ENCODE data around the gene PCDHGA4. TPM values are rescaled to one million over a fixed set of nuclear protein-coding genes. Genes with fewer than 3 reads are reported as not detected.

Gene PCDHGA4
- 2.2 and 5.2 TPM in 2 replicates for total RNA-seq

DNA sequence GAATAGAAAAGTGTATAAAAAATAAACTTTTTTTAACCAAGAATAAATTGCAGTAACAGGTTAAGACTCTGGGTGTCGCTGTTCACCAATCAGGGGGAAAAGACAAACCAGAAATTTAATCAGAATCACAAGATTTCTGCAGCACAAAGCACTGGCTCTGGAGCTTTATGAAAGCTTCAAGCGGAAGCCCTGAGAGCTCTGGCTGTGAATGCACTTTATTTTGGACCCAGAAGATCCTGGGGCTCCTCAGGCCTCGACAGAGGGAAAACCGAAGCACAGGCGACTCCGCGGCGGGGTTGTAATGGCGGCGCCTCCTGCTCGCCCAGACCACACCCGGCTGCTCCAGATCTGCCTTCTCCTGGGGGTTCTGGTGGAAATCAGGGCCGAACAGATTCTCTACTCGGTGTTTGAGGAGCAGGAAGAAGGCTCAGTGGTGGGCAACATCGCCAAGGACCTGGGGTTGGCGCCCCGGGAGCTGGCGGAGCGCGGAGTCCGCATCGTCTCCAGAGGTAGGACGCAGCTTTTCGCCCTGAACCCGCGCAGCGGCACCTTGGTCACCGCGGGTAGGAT is at the start of gene PCDHGA4:
PCDHGA4 (plus strand) TSS at position 122 of the 570 bp plus-strand sequence; CDS start at position 209, 87 bp downstream.

DNA sequence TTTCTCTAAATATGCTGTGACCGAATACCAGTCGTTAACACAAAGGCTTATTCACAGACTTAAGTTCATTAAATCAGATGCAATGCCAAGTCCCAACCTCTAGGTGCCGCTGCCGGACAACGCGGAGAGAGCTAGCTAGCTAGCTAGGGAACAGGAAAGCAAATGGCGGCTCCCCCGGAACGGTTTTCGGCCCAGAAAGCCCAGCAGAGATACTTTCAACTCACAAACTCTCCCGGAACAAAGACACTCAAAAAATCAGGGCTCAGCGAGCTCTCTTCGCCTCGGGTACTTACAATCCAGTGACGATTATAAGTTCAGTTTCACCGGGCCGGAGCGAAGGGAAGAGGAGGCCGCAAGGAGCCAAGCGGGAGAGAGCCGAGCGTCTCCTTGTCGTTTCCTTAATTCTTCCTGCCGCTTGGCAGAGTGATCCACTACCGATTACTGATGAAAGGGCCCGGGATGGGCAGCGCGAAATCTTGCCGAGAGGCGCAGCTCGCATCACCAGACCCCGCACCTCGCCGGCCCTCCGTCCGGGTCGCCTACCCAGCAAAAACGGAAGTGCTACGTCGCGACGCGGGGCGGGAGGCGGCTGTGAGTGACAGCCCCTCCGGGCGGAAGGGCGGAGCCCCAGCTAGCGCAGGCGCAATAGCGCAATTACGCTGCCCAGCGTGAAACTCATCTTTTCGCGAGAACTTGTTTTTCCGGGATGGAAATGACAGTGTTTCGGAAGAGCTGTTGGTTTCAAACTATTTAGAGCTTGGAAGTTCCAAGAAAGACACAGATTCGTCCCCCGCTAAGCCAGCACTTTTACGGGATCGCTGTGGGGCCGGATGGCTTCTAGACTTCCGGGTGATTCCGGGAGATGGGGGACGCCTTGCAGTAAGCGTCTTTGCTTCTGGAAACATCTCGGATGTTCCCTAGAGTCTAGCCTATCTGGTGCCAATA is 34.3 kb upstream of the PCDHGA4 start, which contains the start of gene TAF7:
TAF7 (minus strand) TSS at position 560 of the 945 bp plus-strand sequence. CDS start 740 bp downstream, outside the sequence.

DNA sequence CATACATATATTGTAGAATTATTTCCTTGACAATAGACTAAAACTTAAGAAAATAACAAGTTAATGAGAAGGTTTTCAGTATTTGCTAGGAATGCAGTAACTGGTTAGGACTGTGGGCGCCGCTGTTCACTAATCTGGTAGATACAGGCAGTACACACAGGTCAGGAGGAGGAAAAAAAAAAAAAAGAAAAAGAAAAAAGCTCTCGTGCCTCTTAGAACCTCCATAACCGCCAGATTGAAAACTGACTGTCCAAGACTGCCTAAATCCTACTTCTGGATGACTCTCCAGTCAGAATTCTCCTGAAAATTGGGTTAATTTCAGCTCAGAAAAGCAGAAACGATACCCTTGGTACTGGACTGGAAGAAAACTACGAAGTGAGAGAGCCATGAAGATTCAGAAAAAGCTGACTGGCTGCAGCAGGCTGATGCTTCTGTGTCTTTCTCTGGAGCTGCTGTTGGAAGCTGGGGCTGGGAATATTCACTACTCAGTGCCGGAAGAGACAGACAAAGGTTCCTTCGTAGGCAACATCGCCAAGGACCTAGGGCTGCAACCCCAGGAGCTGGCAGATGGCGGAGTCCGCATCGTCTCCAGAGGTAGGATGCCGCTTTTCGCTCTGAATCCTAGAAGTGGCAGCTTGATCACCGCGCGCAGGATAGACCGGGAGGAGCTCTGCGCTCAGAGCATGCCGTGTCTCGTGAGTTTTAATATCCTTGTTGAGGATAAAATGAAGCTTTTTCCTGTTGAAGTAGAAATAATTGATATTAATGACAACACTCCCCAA is 24.3 kb upstream of the PCDHGA4 start, which contains the start of gene PCDHGA1:
PCDHGA1 (plus strand) TSS at position 216 of the 782 bp plus-strand sequence.

DNA sequence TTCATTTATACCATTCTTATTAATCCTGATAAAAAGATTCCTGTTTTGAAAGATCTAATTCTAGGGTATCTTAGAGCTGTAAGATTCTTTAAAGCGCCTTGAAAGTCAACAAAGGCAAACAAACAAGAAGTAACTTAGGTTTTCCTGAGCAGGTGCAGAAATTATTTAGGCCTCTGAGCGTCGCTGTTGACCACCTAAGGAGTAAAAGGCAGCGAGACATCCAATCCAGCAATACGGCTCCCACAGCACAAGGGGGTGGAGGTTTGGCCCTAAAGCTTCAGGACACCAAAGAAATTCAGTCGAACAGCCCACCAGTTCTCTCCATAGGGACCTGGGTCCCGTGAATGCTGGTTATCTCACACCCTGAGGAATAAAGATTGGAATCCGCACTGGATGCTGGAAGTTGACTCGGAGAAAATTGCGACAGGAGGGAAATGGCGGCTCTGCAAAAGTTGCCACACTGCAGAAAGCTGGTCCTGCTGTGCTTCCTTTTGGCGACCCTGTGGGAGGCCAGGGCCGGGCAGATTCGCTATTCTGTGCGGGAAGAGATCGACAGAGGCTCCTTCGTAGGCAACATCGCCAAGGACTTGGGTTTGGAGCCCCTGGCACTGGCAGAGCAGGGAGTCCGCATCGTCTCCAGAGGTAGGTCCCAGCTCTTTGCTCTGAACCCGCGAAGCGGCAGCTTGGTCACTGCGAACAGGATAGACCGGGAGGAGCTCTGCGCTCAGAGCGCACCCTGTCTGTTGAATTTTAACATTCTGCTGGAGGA is 16.1 kb upstream of the PCDHGA4 start, which contains the start of gene PCDHGA2:
PCDHGA2 (plus strand) TSS at position 223 of the 769 bp plus-strand sequence.

DNA sequence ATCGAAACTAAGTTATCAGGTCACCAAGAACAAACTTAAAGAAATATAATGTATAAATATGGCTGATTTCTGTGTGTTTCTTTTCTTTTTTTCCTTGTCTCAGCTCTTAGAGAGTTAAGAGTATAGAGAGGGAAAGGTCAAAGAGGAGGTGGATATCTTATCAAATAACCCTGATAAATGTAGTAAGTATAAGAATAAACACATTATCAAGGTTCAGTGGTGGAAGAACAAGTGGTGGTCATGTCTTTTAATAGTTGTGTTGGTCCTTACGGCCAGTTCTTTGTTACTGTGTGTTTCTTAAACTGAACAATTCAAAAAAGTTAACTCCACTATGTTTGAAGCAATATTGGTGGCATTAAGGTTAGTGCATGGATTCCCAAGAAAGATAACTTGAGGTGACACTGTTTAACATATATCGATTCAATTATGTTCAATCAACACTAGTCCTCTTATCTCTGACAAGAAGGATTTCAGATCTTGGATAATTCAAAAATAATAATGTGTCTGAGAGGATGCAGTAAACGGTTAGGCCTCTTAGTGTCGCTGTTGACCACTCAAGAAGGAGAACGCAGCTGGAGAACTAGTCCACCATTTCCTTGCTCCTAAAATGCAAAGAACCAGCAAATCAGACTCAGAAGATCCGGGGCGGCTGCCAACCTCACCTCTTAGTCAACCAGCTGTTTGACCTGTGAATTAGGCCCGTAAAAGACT is 11.4 kb upstream of the PCDHGA4 start, which contains the start of gene PCDHGA3:
PCDHGA3 (plus strand) TSS at position 588 of the 711 bp plus-strand sequence. CDS start 205 bp downstream, outside the sequence.

DNA sequence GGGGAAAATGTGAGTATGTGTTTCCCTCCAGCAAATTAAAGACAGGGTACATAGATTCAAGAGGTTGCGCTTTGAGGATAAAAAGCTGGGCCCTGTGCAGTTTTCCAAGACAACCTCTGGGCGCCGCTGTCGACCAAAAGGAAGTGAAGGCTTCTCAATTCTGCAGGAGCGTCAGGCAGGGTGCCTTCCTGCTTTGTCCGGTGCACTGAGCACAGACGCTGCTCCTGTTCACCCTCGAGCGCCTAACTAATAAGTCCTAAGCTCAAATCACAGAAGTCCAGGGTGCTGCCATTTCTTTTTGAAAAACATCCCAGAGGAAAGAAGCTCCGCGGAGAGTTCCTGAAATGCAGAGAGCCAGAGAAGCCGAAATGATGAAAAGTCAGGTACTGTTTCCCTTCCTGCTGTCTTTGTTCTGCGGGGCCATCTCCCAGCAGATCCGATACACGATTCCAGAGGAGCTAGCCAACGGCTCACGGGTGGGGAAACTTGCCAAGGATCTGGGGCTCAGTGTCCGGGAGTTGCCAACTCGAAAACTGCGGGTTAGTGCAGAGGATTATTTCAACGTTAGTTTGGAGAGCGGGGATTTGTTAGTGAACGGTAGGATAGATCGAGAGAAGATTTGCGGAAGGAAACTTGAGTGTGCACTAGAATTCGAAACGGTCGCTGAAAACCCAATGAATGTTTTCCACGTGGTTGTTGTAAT is 4.8 kb upstream of the PCDHGA4 start, which contains the start of gene PCDHGB1:
PCDHGB1 (plus strand) TSS at position 183 of the 703 bp plus-strand sequence; CDS start at position 345, 162 bp downstream.

DNA sequence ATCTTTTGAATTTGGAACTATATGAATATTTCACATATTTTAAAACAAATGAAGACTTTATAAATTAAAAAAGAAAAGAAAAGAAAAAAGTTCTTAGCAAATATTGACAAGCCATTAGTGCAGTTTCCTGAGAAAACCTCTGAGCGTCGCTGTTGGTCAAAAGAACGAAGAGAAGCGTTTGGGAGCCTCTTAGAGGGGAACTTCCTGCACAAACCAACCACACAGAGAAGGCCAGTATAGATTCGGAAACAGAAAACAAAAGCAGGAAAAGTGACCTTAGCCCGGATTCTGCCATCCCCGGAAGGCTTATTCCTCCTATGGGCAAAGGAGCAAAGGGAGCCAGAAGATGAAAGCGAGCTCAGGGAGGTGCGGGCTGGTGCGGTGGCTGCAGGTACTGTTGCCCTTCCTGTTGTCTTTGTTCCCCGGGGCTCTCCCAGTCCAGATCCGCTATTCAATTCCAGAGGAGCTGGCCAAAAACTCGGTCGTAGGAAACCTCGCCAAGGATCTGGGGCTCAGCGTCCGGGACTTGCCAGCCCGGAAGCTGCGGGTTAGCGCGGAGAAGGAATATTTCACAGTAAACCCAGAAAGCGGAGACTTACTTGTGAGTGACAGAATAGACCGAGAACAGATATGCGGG is 5.1 kb downstream of the PCDHGA4 start, which contains the start of gene PCDHGB2:
PCDHGB2 (plus strand) TSS at position 205 of the 637 bp plus-strand sequence; CDS start at position 347, 142 bp downstream.

DNA sequence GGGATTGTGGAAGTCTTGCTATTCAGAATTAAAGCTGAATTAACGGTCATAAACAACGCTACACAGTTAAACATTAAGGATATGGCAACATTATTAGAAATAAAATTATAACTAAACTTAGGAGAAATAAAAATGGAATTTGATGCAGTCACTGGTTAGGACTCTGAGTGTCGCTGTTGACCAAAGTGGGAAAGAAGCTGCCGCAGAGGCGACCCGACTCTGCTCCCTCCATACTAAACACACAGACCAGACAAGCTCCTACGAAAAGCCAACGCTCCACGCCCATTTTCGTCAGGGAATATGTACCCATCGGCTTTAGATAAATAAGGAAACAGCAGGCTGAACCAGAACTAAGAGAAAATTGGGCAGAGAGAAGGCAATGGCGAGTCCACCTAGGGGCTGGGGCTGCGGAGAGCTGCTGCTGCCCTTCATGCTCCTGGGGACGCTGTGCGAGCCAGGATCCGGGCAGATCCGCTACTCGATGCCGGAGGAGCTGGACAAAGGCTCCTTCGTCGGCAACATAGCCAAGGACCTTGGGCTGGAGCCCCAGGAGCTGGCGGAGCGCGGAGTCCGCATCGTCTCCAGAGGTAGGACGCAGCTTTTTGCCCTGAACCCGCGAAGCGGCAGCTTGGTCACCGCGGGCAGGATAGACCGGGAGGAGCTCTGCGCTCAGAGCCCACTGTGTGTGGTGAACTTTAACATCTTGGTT is 9.3 kb downstream of the PCDHGA4 start, which contains the start of gene PCDHGA5:
PCDHGA5 (plus strand) TSS at position 211 of the 709 bp plus-strand sequence; CDS start at position 380, 169 bp downstream.

DNA sequence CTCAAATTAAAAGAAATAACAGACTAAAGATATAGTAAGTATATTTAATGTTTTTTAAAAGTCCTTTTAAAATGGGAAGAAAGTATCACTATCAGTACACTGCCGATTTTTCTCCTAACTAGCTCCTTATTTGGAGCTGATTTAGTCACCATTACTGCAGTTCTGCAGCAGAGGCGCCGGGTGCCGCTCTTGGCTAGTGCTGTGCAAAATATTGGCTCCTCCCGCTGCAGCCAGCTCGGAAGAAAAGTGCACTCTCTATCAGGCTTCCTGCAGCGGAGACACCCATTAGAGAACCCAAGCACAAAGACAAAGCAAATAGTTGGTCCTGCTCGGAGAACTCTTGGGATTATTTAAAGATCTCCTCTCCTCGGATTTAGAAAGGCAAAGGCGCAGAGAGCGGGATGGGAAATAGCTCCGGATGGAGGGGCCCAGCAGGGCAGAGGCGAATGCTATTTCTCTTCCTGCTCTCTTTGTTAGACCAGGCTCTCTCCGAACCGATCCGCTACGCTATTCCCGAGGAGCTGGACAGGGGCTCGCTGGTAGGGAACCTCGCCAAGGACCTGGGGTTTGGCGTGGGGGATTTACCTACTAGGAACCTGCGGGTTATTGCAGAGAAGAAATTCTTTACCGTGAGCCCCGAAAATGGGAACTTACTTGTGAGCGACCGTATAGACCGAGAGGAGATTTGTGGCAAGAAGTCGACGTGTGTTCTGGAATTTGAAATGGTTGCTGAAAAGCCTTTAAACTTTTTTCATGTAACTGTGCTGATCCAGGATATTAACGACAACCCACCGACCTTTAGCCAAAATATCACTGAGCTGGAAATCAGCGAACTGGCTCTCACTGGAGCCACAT is 15.4 kb downstream of the PCDHGA4 start, which contains the start of gene PCDHGB3:
PCDHGB3 (plus strand) TSS at position 249 of the 855 bp plus-strand sequence; CDS start at position 402, 153 bp downstream.

DNA sequence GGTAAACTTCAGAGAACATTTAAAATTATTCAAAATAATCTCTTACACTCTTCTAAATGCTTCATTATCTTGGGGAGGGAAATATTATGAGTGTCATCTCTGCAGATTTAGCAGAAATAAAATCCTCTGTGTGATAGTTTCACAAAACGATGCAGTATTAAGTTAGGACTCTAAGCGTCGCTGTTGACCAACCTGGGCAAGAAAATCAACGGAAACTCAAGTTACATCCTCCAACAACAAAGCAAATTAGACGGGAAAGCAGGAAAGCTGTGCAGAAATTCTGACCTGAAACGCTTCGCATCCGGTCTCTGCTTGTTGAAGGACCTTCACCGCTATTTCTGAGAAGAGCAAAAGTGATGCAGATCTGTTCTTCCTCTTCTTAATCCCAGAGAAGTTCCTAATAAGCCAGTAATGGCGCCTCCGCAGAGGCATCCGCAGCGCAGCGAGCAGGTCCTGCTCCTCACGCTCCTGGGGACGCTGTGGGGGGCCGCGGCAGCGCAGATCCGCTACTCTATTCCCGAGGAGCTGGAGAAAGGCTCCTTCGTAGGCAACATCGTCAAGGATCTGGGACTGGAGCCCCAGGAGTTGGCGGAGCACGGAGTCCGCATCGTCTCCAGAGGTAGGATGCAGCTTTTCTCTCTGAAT is 19.0 kb downstream of the PCDHGA4 start, which contains the start of gene PCDHGA6:
PCDHGA6 (plus strand) TSS at position 219 of the 645 bp plus-strand sequence; CDS start at position 412, 193 bp downstream.

DNA sequence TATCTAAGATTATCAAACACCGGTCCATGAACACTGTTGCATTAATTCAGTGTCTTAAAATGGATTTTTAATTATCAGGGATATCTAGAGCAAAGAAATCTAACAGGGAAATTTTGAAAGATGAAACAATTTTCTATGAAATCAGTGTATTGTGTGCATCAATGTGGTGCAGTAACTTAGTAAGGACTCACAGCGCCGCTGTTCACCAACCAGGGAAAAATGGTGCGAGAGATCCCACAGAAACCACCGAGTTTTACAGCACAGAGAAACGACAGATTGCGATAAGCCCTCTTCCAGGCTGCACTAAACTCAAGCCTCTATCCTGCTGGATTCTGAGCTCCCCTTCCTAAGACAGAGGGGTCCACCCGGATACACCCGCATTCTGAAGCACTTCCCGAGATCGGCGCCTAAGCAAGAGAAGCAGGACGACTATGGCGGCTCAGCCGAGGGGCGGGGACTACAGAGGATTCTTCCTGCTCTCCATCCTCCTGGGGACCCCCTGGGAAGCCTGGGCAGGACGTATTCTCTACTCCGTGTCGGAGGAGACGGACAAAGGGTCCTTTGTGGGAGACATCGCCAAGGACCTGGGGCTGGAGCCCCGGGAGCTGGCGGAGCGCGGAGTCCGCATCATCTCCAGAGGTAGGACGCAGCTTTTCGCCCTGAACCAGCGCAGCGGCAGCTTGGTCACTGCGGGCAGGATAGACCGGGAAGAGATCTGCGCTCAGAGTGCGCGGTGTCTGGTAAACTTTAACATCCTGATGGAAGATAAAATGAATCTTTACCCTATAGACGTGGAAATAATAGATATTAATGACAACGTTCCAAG is 27.9 kb downstream of the PCDHGA4 start, which contains the start of gene PCDHGA7:
PCDHGA7 (plus strand) TSS at position 274 of the 826 bp plus-strand sequence; CDS start at position 432, 158 bp downstream.

DNA sequence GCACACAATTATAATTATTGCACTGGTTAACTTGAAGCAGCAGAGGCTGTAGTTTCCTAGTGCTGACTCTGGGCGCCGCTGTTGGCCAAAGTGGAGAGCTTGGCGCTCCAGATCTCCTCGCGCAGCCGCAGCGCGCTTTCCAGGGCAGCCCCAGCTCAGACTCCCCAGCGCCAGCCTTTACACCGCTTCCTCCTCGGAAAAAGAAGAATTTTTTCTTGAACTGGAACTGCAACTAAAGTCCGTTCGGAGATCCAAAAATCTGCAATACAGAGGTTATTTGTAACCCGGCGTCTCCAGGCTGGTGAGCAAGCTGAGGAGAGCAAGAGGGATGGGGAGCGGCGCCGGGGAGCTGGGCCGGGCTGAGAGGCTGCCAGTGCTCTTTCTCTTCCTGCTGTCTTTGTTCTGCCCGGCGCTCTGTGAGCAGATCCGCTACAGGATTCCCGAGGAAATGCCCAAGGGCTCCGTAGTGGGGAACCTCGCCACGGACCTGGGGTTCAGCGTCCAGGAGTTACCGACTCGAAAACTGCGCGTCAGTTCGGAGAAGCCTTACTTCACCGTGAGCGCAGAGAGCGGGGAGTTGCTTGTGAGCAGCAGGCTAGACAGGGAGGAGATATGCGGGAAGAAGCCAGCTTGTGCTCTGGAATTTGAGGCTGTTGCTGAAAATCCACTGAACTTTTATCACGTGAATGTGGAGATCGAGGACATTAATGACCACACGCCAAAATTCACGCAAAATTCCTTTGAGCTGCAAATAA is 32.9 kb downstream of the PCDHGA4 start, which contains the start of gene PCDHGB4:
PCDHGB4 (plus strand) TSS at position 142 of the 755 bp plus-strand sequence; CDS start at position 329, 187 bp downstream.

DNA sequence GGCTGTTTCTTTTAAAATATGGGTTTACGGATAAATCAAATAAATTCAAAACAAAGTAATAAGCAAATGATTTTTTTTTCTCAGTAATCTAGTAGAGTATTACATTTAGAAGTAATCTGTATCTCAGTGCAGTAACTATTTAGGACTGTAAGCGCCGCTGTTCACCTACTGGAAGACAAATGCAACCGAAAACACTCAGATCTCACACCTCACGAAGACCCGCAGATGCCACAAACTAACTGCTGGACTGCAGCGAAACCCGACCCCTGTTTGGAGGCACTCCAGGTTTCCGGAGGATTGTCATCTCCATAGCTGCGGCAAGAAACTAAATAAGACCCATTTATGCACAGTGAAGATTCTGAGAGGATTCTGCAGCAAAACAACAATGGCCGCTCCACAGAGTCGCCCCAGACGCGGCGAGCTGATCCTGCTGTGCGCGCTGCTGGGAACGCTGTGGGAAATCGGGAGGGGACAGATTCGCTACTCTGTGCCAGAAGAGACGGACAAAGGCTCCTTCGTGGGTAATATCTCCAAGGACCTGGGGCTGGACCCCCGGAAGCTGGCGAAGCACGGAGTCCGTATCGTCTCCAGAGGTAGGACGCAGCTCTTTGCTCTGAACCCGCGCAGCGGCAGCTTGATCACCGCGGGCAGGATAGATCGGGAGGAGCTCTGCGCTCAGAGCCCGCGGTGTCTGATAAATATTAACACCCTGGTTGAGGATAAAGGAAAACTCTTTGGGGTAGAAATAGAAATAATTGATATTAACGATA is 37.8 kb downstream of the PCDHGA4 start, which contains the start of gene PCDHGA8:
PCDHGA8 (plus strand) TSS at position 205 of the 770 bp plus-strand sequence; CDS start at position 386, 181 bp downstream.

Data from uterine smooth muscle cell (primary cell).